Hepatocyte (in vitro differentiated cells): ENCODE measurements around the gene DOCK3.

Experiments used
- CTCF ChIP-seq: fragments of 200-600 bp; sonication (generic); IDR thresholded peaks from 2 replicates; pipeline ENCODE4 v1.5.1; 2016; ENCODE audit warnings: antibody characterized with exemption, mild to moderate bottlenecking; ENCODE audit not compliant: poor library complexity
- EZH2 ChIP-seq: fragments of 200-600 bp; sonication (generic); IDR thresholded peaks from 2 replicates; pipeline ENCODE4 v1.6.1; 2016; ENCODE audit warnings: antibody characterized with exemption, mild to moderate bottlenecking, borderline replicate concordance

- TF ChIP-seq CTCF, result no peak
- TF ChIP-seq EZH2, result no peak
Measured at GRCh38 chr3:51100536-51100851, 425.8 kb downstream of the DOCK3 start.
